Tibial artery (tissue), 4 donors: Measurements from ENCODE around the gene SGIP1.

Experiments used
- DNase-seq, 2 donors: peaks; one replicate each; pipeline ENCODE4 v3.0.0-alpha.2; 2019
- H3K27ac ChIP-seq, 2 donors: fragments of 200-600 bp; sonication (generic) in 1 of 2; 1 replicate in 1 of 2; 2 replicates in 1 of 2; pipeline ENCODE4 v1.5.1; 2018 to 2019; ENCODE audit warnings: mild to moderate bottlenecking in 1 of 2
- H3K27me3 ChIP-seq, 2 donors: fragments of 200-600 bp; sonication (generic) in 1 of 2; one replicate each; pipeline versions ENCODE4 v1.5.1 to v1.6.0; 2016 to 2019
- H3K36me3 ChIP-seq, 3 donors: fragments of 200-600 bp; sonication (generic) in 2 of 3; one replicate each; pipeline ENCODE4 v1.5.1; 2016 to 2019; ENCODE audit warnings: mild to moderate bottlenecking in 2 of 3
- H3K4me1 ChIP-seq, 4 donors: fragments of 200-600 bp; sonication (generic) in 2 of 4; 1 replicate in 3 of 4; 2 replicates in 1 of 4; pipeline ENCODE4 v1.5.1; 2016 to 2019
- H3K4me3 ChIP-seq, 2 donors: fragments of 200-600 bp; sonication (generic) in 1 of 2; 1 replicate in 1 of 2; 2 replicates in 1 of 2; pipeline ENCODE4 v1.5.1; 2018 to 2019; ENCODE audit warnings: mild to moderate bottlenecking in 2 of 2
- H3K9me3 ChIP-seq, 3 donors: fragments of 200-600 bp; sonication (generic) in 1 of 3; one replicate each; pipeline ENCODE4 v1.5.1; 2016 to 2019
- intact Hi-C: fragments of 100-400 bp; cut with DNase I; formaldehyde crosslinking; loops from one replicate; pipeline ENCODE4 v1.15.0; 2023; ENCODE audit warnings: low total_unique reads
- TF ChIP-seq, protein P1 (sequence below), 2 experiments: fragments of 200-600 bp in 1 of 2; fragments of 450-650 bp in 1 of 2; IDR thresholded peaks; one replicate each; pipeline ENCODE4 v1.5.1; 2017 to 2019; ENCODE audit warnings: antibody characterized with exemption in 2 of 2, mild to moderate bottlenecking in 1 of 2, moderate library complexity in 1 of 2

The SGIP1 gene

GRCh38 chr1:66503841-66504470 lies 30.0 kb upstream of the SGIP1 start:
- H3K9me3 ChIP-seq = no peaks in the 10 kb centered on the region
- H3K36me3 ChIP-seq = no peaks in the 10 kb centered on the region
- no peak overlapping the region for H3K4me3 ChIP-seq
- H3K27me3 ChIP-seq = no peaks in the 10 kb centered on the region
- intact Hi-C loops = loop anchor here (5.0 kb wide), 1 partner anchor 57 kb away; no protein-coding TSS in a partner anchor
- peaks cover 0 to 15% (median 0%) of the 10 kb centered on the region in 4 donors for H3K4me1 ChIP-seq
- peak in 1 of 2 donors; percentile 43 for DNase-seq
- no peak overlapping the region for H3K27ac ChIP-seq
- TF ChIP-seq, protein P1, sequence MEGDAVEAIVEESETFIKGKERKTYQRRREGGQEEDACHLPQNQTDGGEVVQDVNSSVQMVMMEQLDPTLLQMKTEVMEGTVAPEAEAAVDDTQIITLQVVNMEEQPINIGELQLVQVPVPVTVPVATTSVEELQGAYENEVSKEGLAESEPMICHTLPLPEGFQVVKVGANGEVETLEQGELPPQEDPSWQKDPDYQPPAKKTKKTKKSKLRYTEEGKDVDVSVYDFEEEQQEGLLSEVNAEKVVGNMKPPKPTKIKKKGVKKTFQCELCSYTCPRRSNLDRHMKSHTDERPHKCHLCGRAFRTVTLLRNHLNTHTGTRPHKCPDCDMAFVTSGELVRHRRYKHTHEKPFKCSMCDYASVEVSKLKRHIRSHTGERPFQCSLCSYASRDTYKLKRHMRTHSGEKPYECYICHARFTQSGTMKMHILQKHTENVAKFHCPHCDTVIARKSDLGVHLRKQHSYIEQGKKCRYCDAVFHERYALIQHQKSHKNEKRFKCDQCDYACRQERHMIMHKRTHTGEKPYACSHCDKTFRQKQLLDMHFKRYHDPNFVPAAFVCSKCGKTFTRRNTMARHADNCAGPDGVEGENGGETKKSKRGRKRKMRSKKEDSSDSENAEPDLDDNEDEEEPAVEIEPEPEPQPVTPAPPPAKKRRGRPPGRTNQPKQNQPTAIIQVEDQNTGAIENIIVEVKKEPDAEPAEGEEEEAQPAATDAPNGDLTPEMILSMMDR (IDR thresholded peaks at IDR 0.05) = peak; percentile 65 to 71

- Histone ChIP-seq H3K4me1 (peaks cover 0 to 15% (median 0%) of the 10 kb centered on the region in 4 donors), H3K9me3 (no peaks in the 10 kb centered on the region), H3K4me3 (no peak overlapping the region), H3K27me3 (no peaks in the 10 kb centered on the region), H3K36me3 (no peaks in the 10 kb centered on the region), H3K27ac (no peak overlapping the region)
- TF ChIP-seq, protein P1 (IDR thresholded peaks at IDR 0.05) = no peak
- DNase-seq = no peak
- intact Hi-C loops = no loop called here
Measured at GRCh38 chr1:66505671-66506392, 28.1 kb upstream of the SGIP1 start.

DNA sequence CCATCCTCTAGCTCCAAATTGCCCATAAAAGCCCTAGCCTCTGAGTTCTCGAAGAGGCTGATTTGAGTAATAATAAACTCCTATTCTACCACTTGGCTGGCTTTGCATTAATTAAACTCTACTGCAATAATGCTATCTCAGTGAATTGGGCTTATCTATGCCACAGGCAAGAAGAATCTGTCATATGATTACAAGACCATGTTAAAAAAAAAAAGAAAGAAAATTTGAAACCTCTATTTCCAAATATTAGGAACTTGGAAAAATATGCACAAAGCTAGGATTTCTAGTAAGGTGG lies 27.6 kb upstream of the SGIP1 start:
- Histone ChIP-seq H3K36me3 (no peaks in the 10 kb centered on the region), H3K4me3 (no peak overlapping the region), H3K4me1 (peaks cover 0 to 15% (median 0%) of the 10 kb centered on the region in 4 donors), H3K27ac (no peak overlapping the region), H3K27me3 (no peaks in the 10 kb centered on the region), H3K9me3 (no peaks in the 10 kb centered on the region)
- intact Hi-C loops = no loop called here
- TF ChIP-seq, protein P1 (IDR thresholded peaks at IDR 0.05) = no peak
- DNase-seq = no peak

DNA sequence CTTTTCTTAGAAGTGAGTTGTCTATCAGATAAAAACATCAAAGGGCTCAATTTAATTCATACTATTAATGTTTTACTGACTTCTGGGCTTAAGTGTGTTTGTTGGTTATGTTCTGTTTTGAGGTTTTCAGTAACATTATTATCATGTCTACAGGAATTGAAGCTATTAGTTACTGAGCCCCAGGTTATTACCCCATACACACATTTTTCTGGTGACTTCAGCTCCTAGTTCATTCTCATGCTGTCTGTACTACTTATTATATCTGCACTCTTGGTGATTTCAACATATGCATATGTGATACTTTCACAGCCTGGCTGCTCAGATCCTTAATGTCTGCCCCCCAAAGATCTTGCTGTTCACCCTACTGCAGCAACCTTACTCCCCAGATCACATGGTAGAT lies 27.0 kb upstream of the SGIP1 start:
- Histone ChIP-seq H3K9me3 (no peaks in the 10 kb centered on the region), H3K27me3 (no peaks in the 10 kb centered on the region), H3K36me3 (no peaks in the 10 kb centered on the region), H3K27ac (no peak overlapping the region), H3K4me1 (peaks cover 0 to 15% (median 0%) of the 10 kb centered on the region in 4 donors), H3K4me3 (no peak overlapping the region)
- no peak for DNase-seq
- intact Hi-C loops = no loop called here
- TF ChIP-seq, protein P1 (IDR thresholded peaks at IDR 0.05) = no peak

- intact Hi-C loops = no loop called here
- H3K27ac ChIP-seq = no peak overlapping the region
- H3K4me3 ChIP-seq = no peak overlapping the region
- peaks cover 0 to 11% (median 0%) of the 10 kb centered on the region in 4 donors for H3K4me1 ChIP-seq
- no peaks in the 10 kb centered on the region for H3K36me3 ChIP-seq
- TF ChIP-seq, protein P1 (IDR thresholded peaks at IDR 0.05) = no peak
- H3K27me3 ChIP-seq = no peaks in the 10 kb centered on the region
- no peak for DNase-seq
- H3K9me3 ChIP-seq = no peaks in the 10 kb centered on the region
Measured at GRCh38 chr1:66510407-66510806, 23.5 kb upstream of the SGIP1 start.
